Lung (tissue), 12 donors: Measurements from ENCODE around the gene TNFRSF14. TPM values are rescaled to one million over a fixed set of nuclear protein-coding genes. Genes with fewer than 3 reads are reported as not detected.

ENCODE experiments used
- ATAC-seq: fragments of 200-7000 bp; cut with Tn5 transposase; one replicate; pipeline ENCODE4 v1.9.1; 2020; ENCODE audit warnings: moderate number of reproducible peaks; ENCODE audit not compliant: insufficient read depth, low FRiP score
- DNase-seq, 3 donors: peaks; one replicate each; pipeline ENCODE4 v3.0.0-alpha.2; 2013 to 2017
- H3K27ac ChIP-seq, 2 donors: one replicate each; pipeline ENCODE4 v1.5.1; 2013; ENCODE audit warnings: mild to moderate bottlenecking in 2 of 2, moderate library complexity in 2 of 2, control low read depth in 1 of 2, inconsistent platforms in 1 of 2, low read depth in 1 of 2, low read length in 1 of 2
- H3K27me3 ChIP-seq, 3 donors: one replicate each; pipeline ENCODE4 v1.5.1; 2013; ENCODE audit warnings: low read length in 2 of 3; ENCODE audit not compliant: control insufficient read depth in 3 of 3, insufficient read depth in 3 of 3
- H3K36me3 ChIP-seq, 4 donors: one replicate each; pipeline ENCODE4 v1.5.1; 2013; ENCODE audit warnings: low read length in 4 of 4, mild to moderate bottlenecking in 1 of 4, moderate library complexity in 1 of 4; ENCODE audit not compliant: control insufficient read depth in 4 of 4, insufficient read depth in 4 of 4
- H3K4me1 ChIP-seq, 5 donors: one replicate each; pipeline ENCODE4 v1.5.1; 2013; ENCODE audit warnings: low read length in 5 of 5, mild to moderate bottlenecking in 2 of 5, moderate library complexity in 1 of 5; ENCODE audit not compliant: control insufficient read depth in 5 of 5, insufficient read depth in 5 of 5
- H3K4me3 ChIP-seq: one replicate; pipeline ENCODE4 v1.5.1; 2013; ENCODE audit warnings: mild to moderate bottlenecking, control low read depth, moderate library complexity
- H3K9ac ChIP-seq, 2 donors: one replicate each; pipeline ENCODE4 v1.5.1; 2013; ENCODE audit warnings: low read length in 2 of 2, control low read depth in 1 of 2; ENCODE audit not compliant: insufficient read depth in 1 of 2
- H3K9me3 ChIP-seq, 4 donors: one replicate each; pipeline ENCODE4 v1.5.1; 2013; ENCODE audit warnings: low read length in 3 of 4, mild to moderate bottlenecking in 1 of 4, moderate library complexity in 1 of 4; ENCODE audit not compliant: control insufficient read depth in 4 of 4, insufficient read depth in 3 of 4
- CTCF ChIP-seq: IDR thresholded peaks from 2 replicates; pipeline ENCODE4 v1.5.1; 2012; ENCODE audit warnings: mild to moderate bottlenecking; ENCODE audit errors: control extremely low read depth, extremely low read depth
- WGBS, 2 donors: extraction: QIAGEN DNeasy Blood & Tissue Kit; methylation state at CpG; one replicate each; pipeline ENCODE4 v1.1.7; 2013; 5-methylcytosine and 5-hydroxymethylcytosine counted together
- polyA plus RNA-seq, 2 donors: library from polyadenylated mRNA; stranded (reverse); fragments of 200-250 nt; gene quantifications; one replicate each; pipeline ENCODE4 v1.2.1, GENCODE V29; 2013
- total RNA-seq, 2 donors: library from RNA; depleted of rRNA in 1 of 2; stranded (reverse); fragments of >200 nt in 1 of 2; gene quantifications; one replicate each; pipeline ENCODE4 v1.2.1, GENCODE V29; 2014 to 2021
- donor health status: control.
- donor health status: control.
- donor health status: Bipolar disorder and iron deficiency.
- donor health status: healthy.
- donor health status: DM: yes; HTN: yes; CAD: no.

The TNFRSF14 gene
- total and polyA plus RNA-seq, 4 donors: 67.4 to 200 (median 159) TPM

DNA sequence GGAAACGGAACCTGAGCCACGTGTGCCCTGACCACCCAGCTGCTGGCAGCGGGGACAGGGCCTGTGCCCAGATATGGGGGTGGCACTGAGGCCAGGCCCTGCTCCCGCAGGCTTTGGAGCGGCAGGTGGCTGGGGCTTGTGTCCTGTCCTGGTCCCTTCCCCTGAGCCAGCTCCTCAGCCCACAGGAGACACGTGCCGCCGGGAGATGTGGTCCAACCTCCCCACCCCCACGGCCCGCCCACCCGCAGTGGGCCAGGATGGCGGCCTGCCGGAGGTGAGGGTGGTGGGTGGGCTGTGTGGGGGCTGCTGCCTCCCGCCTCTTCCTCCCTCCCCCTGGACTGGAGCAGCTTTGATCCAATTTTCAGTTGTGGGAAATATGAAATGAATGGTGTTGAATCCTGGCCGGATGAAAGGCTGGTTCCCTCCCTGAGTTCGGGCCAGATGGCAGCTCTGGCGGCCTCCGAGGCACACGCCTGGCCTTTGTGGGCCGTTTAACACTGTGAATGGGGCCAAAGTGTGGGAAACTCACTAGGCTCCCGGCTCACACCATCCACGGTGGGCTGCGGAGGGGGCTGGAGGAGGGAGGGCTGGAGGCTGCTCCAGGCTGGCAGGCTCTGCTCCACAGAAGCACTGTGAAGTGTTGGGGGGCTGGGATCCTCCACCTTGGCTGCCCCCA lies 23.5 kb upstream of the TNFRSF14 start:
- peaks cover 0 to 16% (median 6%) of the 10 kb centered on the region in 5 donors for H3K4me1 ChIP-seq
- no peak for ATAC-seq
- H3K36me3 ChIP-seq: no peaks in the 10 kb centered on the region
- no peak for TF ChIP-seq CTCF
- H3K9ac ChIP-seq: no peak overlapping the region
- H3K27me3 ChIP-seq: peaks cover 0 to 62% (median 34%) of the 10 kb centered on the region in 3 donors
- no peaks in the 10 kb centered on the region for H3K9me3 ChIP-seq
- 80 to 87% methylated on average over 16 to 23 of the region's 23 CpGs for WGBS, 2 donors
- H3K4me3 ChIP-seq: no peak overlapping the region
- H3K27ac ChIP-seq: no peak overlapping the region
- DNase-seq: no peak

- ATAC-seq (no peak), DNase-seq (no peak)
- 80 to 87% methylated on average over 11 of the region's 11 CpGs for WGBS, 2 donors
- no peak overlapping the region for H3K27ac ChIP-seq
- peaks cover 0 to 59% (median 34%) of the 10 kb centered on the region in 3 donors for H3K27me3 ChIP-seq
- no peak overlapping the region for H3K4me3 ChIP-seq
- H3K4me1 ChIP-seq: peaks cover 0 to 14% (median 6%) of the 10 kb centered on the region in 5 donors
- no peaks in the 10 kb centered on the region for H3K9me3 ChIP-seq
- TF ChIP-seq CTCF: no peak
- no peaks in the 10 kb centered on the region for H3K36me3 ChIP-seq
- no peak overlapping the region for H3K9ac ChIP-seq
Measured at GRCh38 chr1:2533365-2533764, 22.8 kb upstream of the TNFRSF14 start.

- TF ChIP-seq CTCF: no peak
- H3K4me3 ChIP-seq: no peak overlapping the region
- no peaks in the 10 kb centered on the region for H3K9me3 ChIP-seq
- WGBS, 2 donors: 22 to 31% methylated on average over 7 of the region's 7 CpGs
- peaks cover 0 to 14% (median 6%) of the 10 kb centered on the region in 5 donors for H3K4me1 ChIP-seq
- H3K27ac ChIP-seq: peak overlapping the region in 1 of 2 donors; percentile 42
- no peak for DNase-seq
- ATAC-seq: no peak
- peaks cover 0 to 50% (median 29%) of the 10 kb centered on the region in 3 donors for H3K27me3 ChIP-seq
- H3K36me3 ChIP-seq: no peaks in the 10 kb centered on the region
- no peak overlapping the region for H3K9ac ChIP-seq
Measured at GRCh38 chr1:2534315-2534686, 21.9 kb upstream of the TNFRSF14 start.
